GM12878 (cell line): ENCODE results near the gene GNG5. TPM values are rescaled to one million over a fixed set of nuclear protein-coding genes. Genes with fewer than 3 reads are reported as not detected.
A peak's percentile ranks its signal among the peaks of the same experiment; 100 is the strongest.

Experiments
- BACH1 ChIP-seq: fragments of 450-650 bp; IDR thresholded peaks from 2 replicates; pipeline ENCODE4 v1.6.1; 2017; ENCODE audit warnings: mild to moderate bottlenecking, borderline replicate concordance
- CEBPB ChIP-seq, 2 experiments: fragments of 150-350 bp in 1 of 2; IDR thresholded peaks; 2 replicates each; pipeline ENCODE4 v1.6.1; 2012 to 2014; ENCODE audit warnings: low read depth in 2 of 2, low read length in 2 of 2, borderline replicate concordance in 1 of 2, inconsistent platforms in 1 of 2
- EED ChIP-seq: sonication (generic); IDR thresholded peaks from 2 replicates; pipeline ENCODE4 v1.6.1; 2016; ENCODE audit warnings: antibody characterized with exemption, low read depth
- EP300 ChIP-seq, 2 experiments: fragments of 150-350 bp in 1 of 2; IDR thresholded peaks; 2 replicates each; pipeline ENCODE4 v1.6.1; 2011 to 2012; ENCODE audit warnings: low read depth in 2 of 2, low read length in 2 of 2, borderline replicate concordance in 1 of 2, improper control_type of control experiment in 1 of 2, inconsistent platforms in 1 of 2; ENCODE audit not compliant: control insufficient read depth in 1 of 2
- ESRRA ChIP-seq: IDR thresholded peaks from 2 replicates; pipeline ENCODE4 v1.6.1; 2012; ENCODE audit warnings: mild to moderate bottlenecking, low read length, improper control_type of control experiment
- ETV6 ChIP-seq, 2 experiments: fragments of 450-650 bp in 1 of 2; IDR thresholded peaks in 1 of 2; conservative IDR thresholded peaks in 1 of 2; 2 replicates each; pipeline ENCODE4 v1.6.1; 2014; ENCODE audit warnings: antibody characterized with exemption in 1 of 2, borderline replicate concordance in 1 of 2, low read depth in 1 of 2, mild to moderate bottlenecking in 1 of 2, moderate library complexity in 1 of 2
- GABPA ChIP-seq: IDR thresholded peaks from 2 replicates; pipeline ENCODE4 v1.6.1; 2014; ENCODE audit warnings: antibody characterized with exemption, low read depth, mild to moderate bottlenecking, inconsistent platforms
- HCFC1 ChIP-seq: fragments of 150-350 bp; IDR thresholded peaks from 2 replicates; pipeline ENCODE4 v1.6.1; 2014; ENCODE audit warnings: low read length
- MYC ChIP-seq: IDR thresholded peaks from 2 replicates; pipeline ENCODE4 v1.6.1; 2011; ENCODE audit warnings: mild to moderate bottlenecking, low read length, moderate library complexity, inconsistent platforms; ENCODE audit not compliant: insufficient read depth, insufficient replicate concordance, insufficient read length, severe bottlenecking
- NR2C1 ChIP-seq: fragments of 450-650 bp; IDR thresholded peaks from 2 replicates; pipeline ENCODE4 v1.6.1; 2017; ENCODE audit warnings: antibody characterized with exemption, mild to moderate bottlenecking, moderate library complexity
- PAX5 ChIP-seq: IDR thresholded peaks from 2 replicates; pipeline ENCODE4 v1.6.1; 2011; ENCODE audit warnings: low read depth, low read length, borderline replicate concordance
- SREBF1 ChIP-seq: IDR thresholded peaks from 2 replicates; pipeline ENCODE4 v1.6.1; 2012; ENCODE audit warnings: mild to moderate bottlenecking, low read length
- SREBF2 ChIP-seq: IDR thresholded peaks from 2 replicates; pipeline ENCODE4 v1.6.1; 2012; ENCODE audit warnings: mild to moderate bottlenecking, low read length
- YBX1 ChIP-seq: fragments of 450-650 bp; IDR thresholded peaks from 2 replicates; pipeline ENCODE4 v1.6.1; 2016; ENCODE audit warnings: antibody characterized with exemption
- ZBTB33 ChIP-seq: fragments of 450-650 bp; IDR thresholded peaks from 2 replicates; pipeline ENCODE4 v1.6.1; 2017; ENCODE audit warnings: mild to moderate bottlenecking
- ZNF217 ChIP-seq: fragments of 450-650 bp; IDR thresholded peaks from 2 replicates; pipeline ENCODE4 v1.6.1; 2017; ENCODE audit warnings: antibody characterized with exemption, mild to moderate bottlenecking
- polyA plus RNA-seq, 11 experiments: library from polyadenylated mRNA; depleted of rRNA in 4 of 11; unstranded in 6 of 11; stranded (reverse) in 5 of 11; fragments of >200 nt; fragmentation: Nextera tagmentation in 4 of 11; fragmentation: Illumina TruSeq in 1 of 11; extraction: Ambion mirVana in 4 of 11; extraction: Trizol in 1 of 11; gene quantifications; 1 replicate in 1 of 11; 2 replicates in 10 of 11; pipeline versions ENCODE4 v1.2.1 to v1.2.3, GENCODE V29; 2011 to 2016; ENCODE audit warnings: inconsistent platforms in 2 of 11, missing spikeins in 2 of 11, low read depth in 1 of 11
- total RNA-seq, 4 experiments: library from RNA; depleted of rRNA in 3 of 4; stranded (reverse); fragments of >200 nt in 3 of 4; fragmentation: Illumina TruSeq in 1 of 4; extraction: Trizol in 1 of 4; gene quantifications; 2 replicates each; pipeline versions ENCODE4 v1.2.1 to v1.2.3, GENCODE V29; 2013 to 2021
- TF ChIP-seq, protein P1 (sequence below): IDR thresholded peaks from 2 replicates; pipeline ENCODE4 v1.6.1; 2012; ENCODE audit warnings: improper control_type of control experiment, low read depth, low read length; ENCODE audit not compliant: insufficient replicate concordance
- TF ChIP-seq, protein P2 (sequence below): fragments of 450-650 bp; IDR thresholded peaks from 2 replicates; pipeline ENCODE4 v1.6.1; 2016; ENCODE audit warnings: mild to moderate bottlenecking

Gene GNG5
- total and polyA plus RNA-seq, 10 of the 15 experiments (the other 5 are each of a cell fraction or from before 2014, with no cell fraction given): 69.8 to 613 (median 203) TPM

DNA sequence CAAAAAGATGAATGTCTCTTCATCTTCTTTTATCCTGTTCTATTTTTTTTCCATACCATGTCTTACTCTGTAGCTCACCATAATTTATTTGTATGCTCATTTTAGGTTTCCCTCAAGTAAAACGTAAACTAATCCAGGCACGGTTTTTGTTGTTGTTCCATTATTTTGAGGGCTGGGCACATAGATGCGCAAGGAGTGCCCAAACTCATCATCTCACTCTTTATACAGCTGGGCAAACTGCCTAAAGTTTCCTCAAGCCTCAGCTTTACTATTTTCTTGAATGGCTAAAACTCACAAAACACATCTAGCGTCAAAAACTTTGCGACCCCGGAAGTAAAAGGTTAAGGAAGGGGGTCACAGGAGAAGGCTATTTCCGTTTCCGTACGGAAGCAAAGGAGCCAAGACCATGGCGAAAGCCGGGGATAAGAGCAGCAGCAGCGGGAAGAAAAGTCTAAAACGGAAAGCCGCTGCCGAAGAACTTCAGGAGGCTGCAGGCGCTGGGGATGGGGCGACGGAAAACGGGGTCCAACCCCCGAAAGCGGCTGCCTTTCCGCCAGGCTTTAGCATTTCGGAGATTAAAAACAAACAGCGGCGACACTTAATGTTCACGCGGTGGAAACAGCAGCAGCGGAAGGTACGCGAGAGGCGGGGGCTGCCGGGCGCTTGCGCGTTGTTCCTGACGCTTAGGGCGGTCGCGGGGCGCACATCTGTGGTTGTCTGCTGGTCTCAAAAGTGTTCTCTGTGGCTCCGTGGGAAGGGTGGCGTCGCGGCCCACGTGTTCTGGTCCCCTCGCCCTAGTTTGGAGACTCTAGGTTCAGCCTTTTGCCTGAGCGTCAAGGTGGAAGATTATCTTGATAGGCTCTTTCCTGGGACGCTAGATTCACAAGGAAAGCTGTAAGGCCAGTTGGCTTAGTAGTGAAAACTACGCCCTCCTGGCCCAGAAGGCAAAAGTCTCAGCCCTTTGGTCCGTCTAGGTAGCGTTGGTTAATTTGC lies 27.2 kb downstream of the GNG5 start, which contains the start of gene RPF1 (continued):
- TF ChIP-seq YBX1: no peak
- TF ChIP-seq EP300 (IDR thresholded peaks at IDR 0.05; ENCODE audit: borderline replicate concordance in 1 of 2, control insufficient read depth in 1 of 2, low read depth in 2 of 2, low read length in 2 of 2): no peak; a peak in 1 of 4 replicates
- peak; percentile 70 for TF ChIP-seq SREBF2
- TF ChIP-seq ETV6 (conservative IDR thresholded peaks at IDR 0.05 in 1 of 2, IDR thresholded peaks at IDR 0.05 in 1 of 2; ENCODE audit: borderline replicate concordance in 1 of 2, low read depth in 1 of 2): peak in 1 of 2 experiments; percentile 88; a peak in 2 of 4 replicates
- peak; percentile 100 for TF ChIP-seq GABPA
- TF ChIP-seq, protein P1, sequence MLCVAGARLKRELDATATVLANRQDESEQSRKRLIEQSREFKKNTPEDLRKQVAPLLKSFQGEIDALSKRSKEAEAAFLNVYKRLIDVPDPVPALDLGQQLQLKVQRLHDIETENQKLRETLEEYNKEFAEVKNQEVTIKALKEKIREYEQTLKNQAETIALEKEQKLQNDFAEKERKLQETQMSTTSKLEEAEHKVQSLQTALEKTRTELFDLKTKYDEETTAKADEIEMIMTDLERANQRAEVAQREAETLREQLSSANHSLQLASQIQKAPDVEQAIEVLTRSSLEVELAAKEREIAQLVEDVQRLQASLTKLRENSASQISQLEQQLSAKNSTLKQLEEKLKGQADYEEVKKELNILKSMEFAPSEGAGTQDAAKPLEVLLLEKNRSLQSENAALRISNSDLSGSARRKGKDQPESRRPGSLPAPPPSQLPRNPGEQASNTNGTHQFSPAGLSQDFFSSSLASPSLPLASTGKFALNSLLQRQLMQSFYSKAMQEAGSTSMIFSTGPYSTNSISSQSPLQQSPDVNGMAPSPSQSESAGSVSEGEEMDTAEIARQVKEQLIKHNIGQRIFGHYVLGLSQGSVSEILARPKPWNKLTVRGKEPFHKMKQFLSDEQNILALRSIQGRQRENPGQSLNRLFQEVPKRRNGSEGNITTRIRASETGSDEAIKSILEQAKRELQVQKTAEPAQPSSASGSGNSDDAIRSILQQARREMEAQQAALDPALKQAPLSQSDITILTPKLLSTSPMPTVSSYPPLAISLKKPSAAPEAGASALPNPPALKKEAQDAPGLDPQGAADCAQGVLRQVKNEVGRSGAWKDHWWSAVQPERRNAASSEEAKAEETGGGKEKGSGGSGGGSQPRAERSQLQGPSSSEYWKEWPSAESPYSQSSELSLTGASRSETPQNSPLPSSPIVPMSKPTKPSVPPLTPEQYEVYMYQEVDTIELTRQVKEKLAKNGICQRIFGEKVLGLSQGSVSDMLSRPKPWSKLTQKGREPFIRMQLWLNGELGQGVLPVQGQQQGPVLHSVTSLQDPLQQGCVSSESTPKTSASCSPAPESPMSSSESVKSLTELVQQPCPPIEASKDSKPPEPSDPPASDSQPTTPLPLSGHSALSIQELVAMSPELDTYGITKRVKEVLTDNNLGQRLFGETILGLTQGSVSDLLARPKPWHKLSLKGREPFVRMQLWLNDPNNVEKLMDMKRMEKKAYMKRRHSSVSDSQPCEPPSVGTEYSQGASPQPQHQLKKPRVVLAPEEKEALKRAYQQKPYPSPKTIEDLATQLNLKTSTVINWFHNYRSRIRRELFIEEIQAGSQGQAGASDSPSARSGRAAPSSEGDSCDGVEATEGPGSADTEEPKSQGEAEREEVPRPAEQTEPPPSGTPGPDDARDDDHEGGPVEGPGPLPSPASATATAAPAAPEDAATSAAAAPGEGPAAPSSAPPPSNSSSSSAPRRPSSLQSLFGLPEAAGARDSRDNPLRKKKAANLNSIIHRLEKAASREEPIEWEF: no peak
- peak; percentile 99 for TF ChIP-seq NR2C1
- TF ChIP-seq HCFC1: peak; percentile 60
- no peak for TF ChIP-seq MYC
- TF ChIP-seq, protein P2, sequence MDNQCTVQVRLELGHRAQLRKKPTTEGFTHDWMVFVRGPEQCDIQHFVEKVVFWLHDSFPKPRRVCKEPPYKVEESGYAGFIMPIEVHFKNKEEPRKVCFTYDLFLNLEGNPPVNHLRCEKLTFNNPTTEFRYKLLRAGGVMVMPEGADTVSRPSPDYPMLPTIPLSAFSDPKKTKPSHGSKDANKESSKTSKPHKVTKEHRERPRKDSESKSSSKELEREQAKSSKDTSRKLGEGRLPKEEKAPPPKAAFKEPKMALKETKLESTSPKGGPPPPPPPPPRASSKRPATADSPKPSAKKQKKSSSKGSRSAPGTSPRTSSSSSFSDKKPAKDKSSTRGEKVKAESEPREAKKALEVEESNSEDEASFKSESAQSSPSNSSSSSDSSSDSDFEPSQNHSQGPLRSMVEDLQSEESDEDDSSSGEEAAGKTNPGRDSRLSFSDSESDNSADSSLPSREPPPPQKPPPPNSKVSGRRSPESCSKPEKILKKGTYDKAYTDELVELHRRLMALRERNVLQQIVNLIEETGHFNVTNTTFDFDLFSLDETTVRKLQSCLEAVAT: peak; percentile 99
- TF ChIP-seq EED: peak; percentile 37; the same call in 1 of the 2 replicates
- TF ChIP-seq ESRRA: no peak
- TF ChIP-seq SREBF1: peak; percentile 54; the same call in 1 of the 2 replicates
- 0 out of 2 replicates have a peak, but pooled peaks have one; percentile 6 for TF ChIP-seq ZBTB33
- TF ChIP-seq BACH1: no peak
- TF ChIP-seq CEBPB (IDR thresholded peaks at IDR 0.05; ENCODE audit: borderline replicate concordance in 1 of 2, low read depth in 2 of 2, low read length in 2 of 2): 0 out of 4 replicates have a peak, but pooled peaks of 1 of the 2 experiments have one; percentile 51
- peak; percentile 80 for TF ChIP-seq ZNF217
- 0 out of 2 replicates have a peak, but pooled peaks have one; percentile 58 for TF ChIP-seq PAX5
